K562 (cell line): Measurements from ENCODE around the gene ATMIN. TPM values are rescaled to one million over a fixed set of nuclear protein-coding genes. Genes with fewer than 3 reads are reported as not detected.

Experiments used
- SAP30 ChIP-seq: fragments of 200-600 bp; sonication (generic); IDR thresholded peaks from 2 replicates; pipeline ENCODE4 v1.6.1; 2012; ENCODE audit warnings: borderline replicate concordance, low read depth, mild to moderate bottlenecking, moderate library complexity, low read length, control low read depth, inconsistent platforms; ENCODE audit not compliant: insufficient read depth, poor library complexity, severe bottlenecking
- ZBTB40 ChIP-seq, 2 experiments: fragments of 450-650 bp in 1 of 2; sonication (generic) in 1 of 2; formaldehyde crosslinking in 1 of 2; IDR thresholded peaks; 2 replicates each; pipeline versions ENCODE4 v1.7.1 to v1.9.0; 2016 to 2022; ENCODE audit warnings: inconsistent platforms in 1 of 2, mild to moderate bottlenecking in 1 of 2, missing genetic modification reagents in 1 of 2
- polyA plus RNA-seq, 8 experiments: library from polyadenylated mRNA; depleted of rRNA in 4 of 8; stranded (reverse) in 5 of 8; unstranded in 3 of 8; fragments of >200 nt; fragmentation: Nextera tagmentation in 2 of 8; fragmentation: Illumina TruSeq in 1 of 8; extraction: Ambion mirVana in 2 of 8; extraction: Trizol in 1 of 8; gene quantifications; 2 replicates each; pipeline versions ENCODE4 v1.2.1 to v1.2.3, GENCODE V29; 2011 to 2014; ENCODE audit warnings: inconsistent platforms in 1 of 8, missing spikeins in 1 of 8
- total RNA-seq, 7 experiments: library from RNA; depleted of rRNA in 6 of 7; stranded (reverse); fragments of >200 nt in 6 of 7; fragmentation: Illumina TruSeq in 2 of 7; extraction: Trizol in 2 of 7; gene quantifications; 2 replicates each; pipeline versions ENCODE4 v1.2.1 to v1.2.3, GENCODE V29; 2011 to 2021; ENCODE audit warnings: low replicate concordance in 1 of 7

The ATMIN gene
- total and polyA plus RNA-seq, 9 of the 15 experiments (the other 6 are each of a cell fraction or from before 2014, with no cell fraction given) = 6.7 to 40.9 (median 23.4) TPM

DNA sequence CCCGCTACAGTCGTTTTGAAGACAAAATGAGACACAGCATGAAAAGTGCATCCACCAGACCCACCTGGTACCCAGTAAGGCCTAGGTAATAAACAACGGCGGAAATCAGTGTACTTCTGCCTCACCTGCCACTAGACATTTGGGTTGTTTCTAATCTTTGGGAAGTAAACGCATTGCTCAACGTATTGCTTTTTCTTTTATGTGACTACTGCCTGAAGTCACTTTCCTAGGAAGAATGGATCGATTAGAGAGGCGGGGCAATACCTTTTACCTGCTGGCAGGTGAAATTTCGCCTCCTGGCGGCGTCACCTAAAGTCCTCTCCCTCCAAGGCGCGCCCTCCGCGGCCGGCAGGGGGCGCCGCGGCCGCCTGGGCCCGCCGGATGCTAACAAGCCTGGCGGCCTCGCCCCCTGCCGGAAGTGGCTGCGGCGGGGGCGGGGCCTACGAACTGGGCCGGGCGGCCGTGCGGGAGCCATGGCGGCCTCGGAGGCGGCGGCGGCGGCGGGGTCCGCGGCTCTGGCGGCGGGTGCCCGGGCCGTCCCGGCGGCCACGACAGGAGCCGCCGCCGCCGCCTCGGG, at the start of gene ATMIN (continued):
- peak; percentile 66 for TF ChIP-seq ZBTB40 (IDR thresholded peaks at IDR 0.05)
- no peak for TF ChIP-seq ZBTB40 (CRISPR knock-in tag; IDR thresholded peaks at IDR 0.05)
- no peak for TF ChIP-seq SAP30
